Brain microvascular endothelial cell (primary cell): ENCODE results near the gene CNOT4.

Source experiments
- DNase-seq: peaks from one replicate; pipeline ENCODE4 v3.0.0-alpha.2; 2020
- H3K27ac ChIP-seq: fragments of 250-450 bp; sonication (Bioruptor Pico); 2 replicates; pipeline ENCODE4 v1.5.1; 2020; ENCODE audit warnings: mild to moderate bottlenecking, moderate library complexity
- H3K27me3 ChIP-seq: fragments of 250-450 bp; sonication (Bioruptor Pico); replicated peaks from 2 replicates; pipeline ENCODE4 v1.5.1; 2020; ENCODE audit warnings: mild to moderate bottlenecking
- H3K36me3 ChIP-seq: fragments of 250-450 bp; sonication (Bioruptor Pico); replicated peaks from 2 replicates; pipeline ENCODE4 v1.5.1; 2020; ENCODE audit warnings: mild to moderate bottlenecking
- H3K4me3 ChIP-seq: 2 replicates; pipeline ENCODE4 v1.5.1; 2011; ENCODE audit warnings: low read depth, mild to moderate bottlenecking, control low read depth, low read length, moderate library complexity
- in situ Hi-C: cut with HindIII; loops from 2 replicates; pipeline ENCODE4 v1.10.0; 2017; ENCODE audit warnings: low sequenced_read_pairs, low pct_ligation_motif_present
- TF ChIP-seq, protein P1 (sequence below): IDR thresholded peaks from 2 replicates; pipeline ENCODE4 v1.5.1; 2011; ENCODE audit warnings: low read depth, mild to moderate bottlenecking, moderate library complexity, low read length, control low read depth, inconsistent platforms; ENCODE audit errors: missing control alignments

The CNOT4 gene

GRCh38 chr7:135382173-135382572 is 127.7 kb downstream of the CNOT4 start:
- Histone ChIP-seq H3K27me3 (no peaks in the 10 kb centered on the region), H3K36me3 (no peaks in the 10 kb centered on the region), H3K4me3 (no peak overlapping the region), H3K27ac (no peak overlapping the region)
- DNase-seq, result no peak
- TF ChIP-seq, protein P1, sequence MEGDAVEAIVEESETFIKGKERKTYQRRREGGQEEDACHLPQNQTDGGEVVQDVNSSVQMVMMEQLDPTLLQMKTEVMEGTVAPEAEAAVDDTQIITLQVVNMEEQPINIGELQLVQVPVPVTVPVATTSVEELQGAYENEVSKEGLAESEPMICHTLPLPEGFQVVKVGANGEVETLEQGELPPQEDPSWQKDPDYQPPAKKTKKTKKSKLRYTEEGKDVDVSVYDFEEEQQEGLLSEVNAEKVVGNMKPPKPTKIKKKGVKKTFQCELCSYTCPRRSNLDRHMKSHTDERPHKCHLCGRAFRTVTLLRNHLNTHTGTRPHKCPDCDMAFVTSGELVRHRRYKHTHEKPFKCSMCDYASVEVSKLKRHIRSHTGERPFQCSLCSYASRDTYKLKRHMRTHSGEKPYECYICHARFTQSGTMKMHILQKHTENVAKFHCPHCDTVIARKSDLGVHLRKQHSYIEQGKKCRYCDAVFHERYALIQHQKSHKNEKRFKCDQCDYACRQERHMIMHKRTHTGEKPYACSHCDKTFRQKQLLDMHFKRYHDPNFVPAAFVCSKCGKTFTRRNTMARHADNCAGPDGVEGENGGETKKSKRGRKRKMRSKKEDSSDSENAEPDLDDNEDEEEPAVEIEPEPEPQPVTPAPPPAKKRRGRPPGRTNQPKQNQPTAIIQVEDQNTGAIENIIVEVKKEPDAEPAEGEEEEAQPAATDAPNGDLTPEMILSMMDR, result no peak
- in situ Hi-C loops, result no loop called here

DNA sequence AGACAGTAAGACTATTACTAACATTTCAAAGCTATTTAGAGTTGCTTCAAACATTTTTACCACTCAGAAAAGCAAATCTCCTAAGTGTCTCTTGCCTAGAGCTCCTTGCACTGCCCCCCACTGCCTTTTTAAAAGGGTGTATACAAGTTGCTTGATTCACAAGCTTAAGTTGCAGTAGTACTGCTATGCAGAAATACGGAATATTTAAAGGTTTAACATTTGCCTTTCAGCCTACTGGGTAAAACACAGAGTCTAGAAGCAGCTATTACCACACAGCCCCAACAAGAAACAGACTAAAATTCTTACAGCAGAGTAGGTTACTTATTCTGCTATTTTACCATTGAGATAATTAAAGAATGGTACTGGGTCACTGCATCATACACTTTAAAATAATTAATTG is 128.5 kb downstream of the CNOT4 start:
- no peak overlapping the region for H3K27ac ChIP-seq

GRCh38 chr7:135380351-135380750 is 129.6 kb downstream of the CNOT4 start:
- no peaks in the 10 kb centered on the region for H3K27me3 ChIP-seq
- DNase-seq, result no peak
- no peaks in the 10 kb centered on the region for H3K36me3 ChIP-seq
- TF ChIP-seq, protein P1, result no peak
- in situ Hi-C loops, result no loop called here
- H3K27ac ChIP-seq, result no peak overlapping the region
- no peak overlapping the region for H3K4me3 ChIP-seq

More for the DNA sequence above, 128.5 kb downstream of the CNOT4 start:
- no peak overlapping the region for H3K4me3 ChIP-seq
- H3K27me3 ChIP-seq, result no peaks in the 10 kb centered on the region
- in situ Hi-C loops, result no loop called here
- no peaks in the 10 kb centered on the region for H3K36me3 ChIP-seq
- TF ChIP-seq, protein P1, result no peak
- no peak for DNase-seq

DNA sequence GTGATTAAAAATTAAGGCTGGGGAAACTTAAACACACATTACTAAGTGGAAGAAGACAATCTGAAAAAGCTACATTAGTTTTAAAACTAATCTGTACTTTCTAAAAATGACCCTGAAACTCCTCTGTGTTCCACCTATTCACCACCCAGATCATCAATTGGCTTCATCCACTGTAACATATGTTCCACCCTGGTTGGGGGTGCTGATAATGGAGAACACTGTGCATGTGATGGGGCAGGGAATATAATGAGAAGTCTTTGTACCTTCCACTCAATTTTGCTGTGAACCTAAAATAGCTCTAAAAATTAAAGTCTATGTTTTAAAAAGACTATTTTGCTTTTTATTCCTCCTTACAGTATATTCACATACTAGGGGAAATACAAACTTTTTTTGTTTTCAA is 132.7 kb downstream of the CNOT4 start:
- H3K4me3 ChIP-seq, result no peak overlapping the region
- no peaks in the 10 kb centered on the region for H3K27me3 ChIP-seq
- in situ Hi-C loops, result no loop called here
- no peak overlapping the region for H3K27ac ChIP-seq
- DNase-seq, result no peak
- no peaks in the 10 kb centered on the region for H3K36me3 ChIP-seq
- TF ChIP-seq, protein P1, result no peak

DNA sequence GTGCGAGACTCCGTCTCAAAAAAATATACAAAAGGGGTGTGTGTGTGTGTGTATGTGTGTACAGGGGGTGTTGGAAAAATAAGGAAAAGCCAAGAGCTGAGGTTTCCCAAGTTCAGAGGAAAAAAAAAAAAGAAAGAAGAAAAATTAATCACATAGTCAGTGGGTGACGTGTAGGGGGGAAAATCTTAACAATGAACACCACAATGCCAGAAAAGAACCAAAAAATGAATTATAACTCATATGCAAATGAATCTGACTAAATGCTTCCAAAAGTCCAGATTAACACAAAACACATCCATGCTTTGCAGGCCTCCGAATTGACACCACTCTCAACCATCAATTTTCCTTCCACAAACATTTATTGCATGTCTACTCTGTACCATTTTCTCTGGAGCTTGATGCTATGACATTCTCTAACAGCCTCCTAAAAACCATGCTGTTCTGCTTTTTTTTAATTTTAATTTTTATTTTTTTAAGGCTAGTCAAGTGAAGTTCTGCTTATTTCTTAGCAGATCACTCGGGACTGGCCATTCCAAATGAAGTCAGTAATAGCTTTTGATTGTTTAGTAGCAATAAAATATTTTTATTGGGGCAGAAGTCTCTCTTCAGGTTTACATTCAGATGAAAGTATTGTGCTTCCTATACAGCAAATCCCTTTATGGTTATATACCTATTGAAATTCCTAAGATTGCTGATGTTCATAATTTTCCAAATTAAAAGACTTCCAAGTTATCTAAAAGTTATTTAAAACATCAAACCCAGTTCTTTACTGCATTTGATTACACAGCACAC is 133.8 kb downstream of the CNOT4 start:
- in situ Hi-C loops, result no loop called here
- no peak for DNase-seq
- TF ChIP-seq, protein P1, result no peak
- H3K36me3 ChIP-seq, result no peaks in the 10 kb centered on the region
- no peaks in the 10 kb centered on the region for H3K27me3 ChIP-seq
- H3K4me3 ChIP-seq, result no peak overlapping the region
- H3K27ac ChIP-seq, result no peak overlapping the region

DNA sequence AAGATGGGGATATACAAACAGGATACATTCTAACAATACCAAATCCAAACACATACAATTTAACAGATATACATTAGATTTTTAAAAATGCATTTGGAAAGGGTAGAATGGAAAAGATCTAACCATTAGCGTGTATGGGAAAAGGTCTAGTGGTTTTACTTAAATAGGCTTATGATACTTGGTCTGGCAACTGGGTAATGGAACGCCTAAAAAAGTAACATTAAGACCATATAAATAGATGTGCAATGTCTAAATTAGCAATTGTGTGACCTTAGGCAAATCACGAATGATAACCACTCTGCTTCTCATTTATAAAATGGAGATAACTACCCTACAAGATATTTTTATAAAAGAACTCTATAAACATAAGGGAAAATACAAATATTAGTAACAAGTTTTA is 135.2 kb downstream of the CNOT4 start:
- TF ChIP-seq, protein P1, result no peak
- in situ Hi-C loops, result no loop called here

More for the DNA sequence above, 135.2 kb downstream of the CNOT4 start:
- H3K27me3 ChIP-seq, result no peaks in the 10 kb centered on the region
- no peaks in the 10 kb centered on the region for H3K36me3 ChIP-seq
- no peak overlapping the region for H3K4me3 ChIP-seq
- H3K27ac ChIP-seq, result no peak overlapping the region
- no peak for DNase-seq
